ENCODE results near the gene ENTPD2. TPM values are rescaled to one million over a fixed set of nuclear protein-coding genes. Genes with fewer than 3 reads are reported as not detected.

ENTPD2 gene
- total RNA-seq, 4 donors from 2014 or later = 0.42 to 1.2 (median 1.0) TPM

DNA sequence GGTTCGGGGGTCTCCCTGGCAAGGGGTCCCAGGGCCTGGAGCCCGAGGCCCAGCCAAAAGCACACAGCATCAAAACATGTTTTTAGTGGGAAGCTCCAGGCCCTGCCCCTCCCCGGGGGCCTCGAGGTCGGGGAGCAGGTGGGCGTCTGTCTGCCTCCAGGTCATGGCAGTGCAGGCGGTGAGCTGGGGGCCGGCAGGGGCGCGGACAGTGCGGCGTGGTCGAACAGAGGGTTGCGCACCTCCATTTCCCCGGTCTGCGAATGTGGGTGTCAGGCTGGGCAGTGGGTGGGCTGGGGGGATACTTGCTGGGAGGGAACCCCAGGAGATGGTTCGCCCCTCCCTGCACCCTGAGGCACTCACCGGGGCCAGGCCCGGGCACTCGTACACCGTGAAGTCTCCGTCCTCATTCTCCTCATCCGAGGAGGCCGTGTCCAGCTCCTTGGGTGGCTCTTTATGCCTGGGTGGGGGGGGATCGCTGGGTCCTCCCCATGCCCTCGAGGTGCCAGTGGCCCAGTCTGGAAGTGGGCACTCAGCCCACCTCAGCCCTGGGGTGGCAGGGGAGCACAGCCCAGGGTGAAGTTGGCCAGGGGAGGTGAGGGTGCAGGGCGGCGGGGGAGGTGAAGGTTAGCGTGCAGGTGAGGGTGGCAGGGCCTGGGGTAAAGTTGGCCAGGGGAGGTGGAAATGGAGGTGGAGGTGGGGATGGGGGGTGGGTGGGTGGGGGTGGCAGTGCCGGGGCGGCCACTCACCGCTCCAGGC, 14.1 kb downstream of the ENTPD2 start:
- Histone ChIP-seq H3K36me3 (peaks cover 8 to 59% (median 48%) of the 10 kb centered on the region in 4 donors), H3K27me3 (peaks cover 0 to 3% (median 0%) of the 10 kb centered on the region in 4 donors), H3K4me1 (peaks cover 29 to 37% (median 31%) of the 10 kb centered on the region in 4 donors), H3K27ac (replicated peaks in 1 of 4) (no peak overlapping the region), H3K4me3 (no peak overlapping the region), H3K9me3 (no peaks in the 10 kb centered on the region)
- TF ChIP-seq, protein P1, sequence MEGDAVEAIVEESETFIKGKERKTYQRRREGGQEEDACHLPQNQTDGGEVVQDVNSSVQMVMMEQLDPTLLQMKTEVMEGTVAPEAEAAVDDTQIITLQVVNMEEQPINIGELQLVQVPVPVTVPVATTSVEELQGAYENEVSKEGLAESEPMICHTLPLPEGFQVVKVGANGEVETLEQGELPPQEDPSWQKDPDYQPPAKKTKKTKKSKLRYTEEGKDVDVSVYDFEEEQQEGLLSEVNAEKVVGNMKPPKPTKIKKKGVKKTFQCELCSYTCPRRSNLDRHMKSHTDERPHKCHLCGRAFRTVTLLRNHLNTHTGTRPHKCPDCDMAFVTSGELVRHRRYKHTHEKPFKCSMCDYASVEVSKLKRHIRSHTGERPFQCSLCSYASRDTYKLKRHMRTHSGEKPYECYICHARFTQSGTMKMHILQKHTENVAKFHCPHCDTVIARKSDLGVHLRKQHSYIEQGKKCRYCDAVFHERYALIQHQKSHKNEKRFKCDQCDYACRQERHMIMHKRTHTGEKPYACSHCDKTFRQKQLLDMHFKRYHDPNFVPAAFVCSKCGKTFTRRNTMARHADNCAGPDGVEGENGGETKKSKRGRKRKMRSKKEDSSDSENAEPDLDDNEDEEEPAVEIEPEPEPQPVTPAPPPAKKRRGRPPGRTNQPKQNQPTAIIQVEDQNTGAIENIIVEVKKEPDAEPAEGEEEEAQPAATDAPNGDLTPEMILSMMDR (IDR thresholded peaks at IDR 0.05) = no peak
- TF ChIP-seq POLR2AphosphoS5 (IDR thresholded peaks at IDR 0.05) = no peak
- TF ChIP-seq EP300 (IDR thresholded peaks at IDR 0.05) = no peak
- TF ChIP-seq POLR2A (IDR thresholded peaks at IDR 0.05; ENCODE audit: low read depth) = no peak
- 91% methylated on average over 9 of the region's 32 CpGs for WGBS
- intact Hi-C loops (cut with DNase I) = loop anchor here (5.0 kb wide), 1 partner anchor 92 kb away; the partner anchor contains the start of gene C8G
- DNase-seq (ENCODE audit: extremely low spot score) = no peak

DNA sequence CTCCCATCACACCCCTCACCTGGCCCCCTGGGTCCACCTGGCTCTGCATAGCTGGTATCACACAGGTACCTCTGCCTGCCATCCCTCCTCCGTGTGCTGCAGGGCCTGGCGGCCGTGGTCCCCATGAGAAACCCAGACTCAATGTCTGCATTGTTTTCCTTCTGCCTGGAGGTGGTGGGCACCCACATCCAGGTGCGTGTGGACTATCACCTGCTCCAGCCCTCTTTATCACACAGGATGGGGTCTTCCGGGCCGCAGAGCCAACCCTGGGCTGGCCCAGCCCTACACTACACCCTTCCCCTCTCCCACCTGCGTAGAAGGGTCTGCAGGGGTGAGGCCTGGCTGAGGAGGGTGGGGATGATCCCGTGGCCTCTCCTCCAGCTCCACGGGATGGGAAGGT, 14.9 kb downstream of the ENTPD2 start:
- Histone ChIP-seq H3K36me3 (peaks cover 8 to 59% (median 48%) of the 10 kb centered on the region in 4 donors), H3K27me3 (peaks cover 0 to 8% (median 0%) of the 10 kb centered on the region in 4 donors), H3K9me3 (no peaks in the 10 kb centered on the region), H3K27ac (replicated peaks in 1 of 4) (no peak overlapping the region), H3K4me3 (no peak overlapping the region), H3K4me1 (peaks cover 22 to 33% (median 29%) of the 10 kb centered on the region in 4 donors)
- TF ChIP-seq POLR2A (IDR thresholded peaks at IDR 0.05; ENCODE audit: low read depth) (no peak), POLR2AphosphoS5 (IDR thresholded peaks at IDR 0.05) (no peak), EP300 (IDR thresholded peaks at IDR 0.05) (no peak)
- TF ChIP-seq, protein P1 (IDR thresholded peaks at IDR 0.05) = no peak
- DNase-seq (ENCODE audit: extremely low spot score) = no peak
- WGBS = 87% methylated on average over 7 of the region's 9 CpGs
- intact Hi-C loops (cut with DNase I) = loop anchor here (5.0 kb wide), 1 partner anchor 92 kb away; the partner anchor contains the start of gene C8G

DNA sequence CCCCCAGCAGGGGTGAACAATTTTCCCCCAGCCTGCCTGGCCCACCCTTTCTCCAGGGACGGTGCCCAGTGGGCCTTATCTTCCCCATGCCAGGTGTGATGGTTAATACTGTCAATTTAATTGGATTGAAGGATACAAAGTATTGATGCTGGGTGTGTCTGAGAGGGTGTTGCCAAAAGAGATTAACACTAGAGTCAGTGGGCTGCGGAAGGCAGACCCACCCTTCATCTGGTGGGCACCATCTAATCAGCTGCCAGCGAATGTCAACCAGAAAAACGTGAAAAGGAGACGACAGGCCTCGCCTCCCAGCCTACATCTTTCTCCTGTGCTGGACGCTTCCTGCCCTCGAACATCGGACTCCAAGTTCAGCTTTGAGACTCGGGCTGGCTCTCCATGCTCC, 16.4 kb downstream of the ENTPD2 start:
- H3K36me3 ChIP-seq = peaks cover 8 to 55% (median 48%) of the 10 kb centered on the region in 4 donors
- H3K9me3 ChIP-seq = no peaks in the 10 kb centered on the region
- intact Hi-C loops (cut with DNase I) = loop anchor here (5.0 kb wide), 1 partner anchor 90 kb away; the partner anchor contains the start of gene C8G
- H3K4me3 ChIP-seq = no peak overlapping the region
- no peak overlapping the region for H3K27ac ChIP-seq (replicated peaks in 1 of 4)
- 88% methylated on average over 10 of the region's 10 CpGs for WGBS
- peaks cover 14 to 22% (median 18%) of the 10 kb centered on the region in 4 donors for H3K4me1 ChIP-seq
- no peak for DNase-seq (ENCODE audit: extremely low spot score)
- peaks cover 0 to 8% (median 0%) of the 10 kb centered on the region in 4 donors for H3K27me3 ChIP-seq
- TF ChIP-seq, protein P1 (IDR thresholded peaks at IDR 0.05) = no peak
- TF ChIP-seq EP300 (IDR thresholded peaks at IDR 0.05) = no peak
- TF ChIP-seq POLR2A (IDR thresholded peaks at IDR 0.05; ENCODE audit: low read depth) = no peak
- TF ChIP-seq POLR2AphosphoS5 (IDR thresholded peaks at IDR 0.05) = no peak

DNA sequence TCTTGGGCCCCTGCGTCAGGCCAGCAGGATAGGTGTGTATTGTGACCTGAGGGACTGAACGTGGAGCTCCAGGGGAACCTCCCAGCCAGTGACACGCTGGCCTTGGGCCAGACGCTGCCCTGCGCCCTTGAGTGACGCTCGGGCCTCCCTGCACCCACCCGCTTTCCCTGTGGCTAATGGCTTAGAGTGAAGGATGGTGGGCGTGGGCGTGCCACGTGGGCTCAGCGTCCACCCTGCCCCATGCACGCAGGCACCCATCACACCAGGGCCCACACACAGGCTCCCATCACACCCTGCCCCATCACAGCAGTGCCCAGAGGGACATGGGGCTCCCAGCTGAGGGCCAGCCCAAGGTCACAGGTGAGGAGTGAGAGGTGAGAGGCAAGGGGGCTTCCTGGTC, 16.8 kb downstream of the ENTPD2 start:
- TF ChIP-seq POLR2A (IDR thresholded peaks at IDR 0.05; ENCODE audit: low read depth) = no peak
- no peak for TF ChIP-seq EP300 (IDR thresholded peaks at IDR 0.05)
- TF ChIP-seq, protein P1 (IDR thresholded peaks at IDR 0.05) = no peak
- no peak for TF ChIP-seq POLR2AphosphoS5 (IDR thresholded peaks at IDR 0.05)
- peaks cover 14 to 22% (median 18%) of the 10 kb centered on the region in 4 donors for H3K4me1 ChIP-seq
- no peak overlapping the region for H3K4me3 ChIP-seq
- no peaks in the 10 kb centered on the region for H3K9me3 ChIP-seq
- peaks cover 0 to 8% (median 0%) of the 10 kb centered on the region in 4 donors for H3K27me3 ChIP-seq
- H3K36me3 ChIP-seq = peaks cover 8 to 51% (median 47%) of the 10 kb centered on the region in 4 donors
- 82% methylated on average over 5 of the region's 13 CpGs for WGBS
- no peak overlapping the region for H3K27ac ChIP-seq (replicated peaks in 1 of 4)
- intact Hi-C loops (cut with DNase I) = loop anchor here (5.0 kb wide), 1 partner anchor 90 kb away; the partner anchor contains the start of gene C8G
- DNase-seq (ENCODE audit: extremely low spot score) = no peak
